ENCODE data around the gene ZSWIM9. TPM values are rescaled to one million over a fixed set of nuclear protein-coding genes. Genes with fewer than 3 reads are reported as not detected.
"Not testable (repeated sequence)": the region's sequence is repeated elsewhere in the genome, so short reads cannot be mapped to it uniquely, and the experiment has no call there.

ZSWIM9 gene
- total RNA-seq, 4 donors from 2014 or later: 1.6 to 8.4 (median 2.8) TPM

DNA sequence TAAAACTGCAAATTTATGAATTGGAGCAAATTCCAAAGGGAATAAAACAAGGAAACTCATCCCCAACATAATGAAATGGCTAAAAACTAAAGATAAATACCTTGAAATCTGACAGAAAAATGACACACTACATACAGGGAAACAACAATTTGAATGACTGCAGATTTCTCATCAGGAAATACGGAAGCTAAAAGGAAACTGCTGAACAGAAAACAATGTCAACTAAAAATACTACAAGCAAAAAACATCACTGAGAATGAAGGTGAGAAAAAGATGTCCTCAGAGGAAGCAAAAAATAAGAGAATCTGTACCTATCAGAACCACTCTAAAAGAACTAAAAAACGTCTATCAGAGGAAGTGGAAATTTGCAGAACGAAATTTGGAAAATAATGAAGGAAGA is 39.5 kb downstream of the ZSWIM9 start:
- Histone ChIP-seq H3K27me3 (no peaks in the 10 kb centered on the region), H3K4me1 (peaks cover 0 to under 1% of the 10 kb centered on the region in 2 donors), H3K27ac (peak overlapping the region in 1 of 4 donors; percentile 36), H3K36me3 (peaks cover 0 to 38% of the 10 kb centered on the region in 2 donors), H3K9me3 (no peaks in the 10 kb centered on the region), H3K4me3 (no peak overlapping the region)
- DNase-seq (no peak), ATAC-seq (no peak)
- intact Hi-C loops (cut with DNase I; ENCODE audit: low total_unique reads): no loop called here
- in situ Hi-C loops (cut with MboI; ENCODE audit: low sequenced_read_pairs in 4 of 4): no loop called here
- TF ChIP-seq POLR2A (IDR thresholded peaks at IDR 0.05): no peak
- TF ChIP-seq, protein P1, sequence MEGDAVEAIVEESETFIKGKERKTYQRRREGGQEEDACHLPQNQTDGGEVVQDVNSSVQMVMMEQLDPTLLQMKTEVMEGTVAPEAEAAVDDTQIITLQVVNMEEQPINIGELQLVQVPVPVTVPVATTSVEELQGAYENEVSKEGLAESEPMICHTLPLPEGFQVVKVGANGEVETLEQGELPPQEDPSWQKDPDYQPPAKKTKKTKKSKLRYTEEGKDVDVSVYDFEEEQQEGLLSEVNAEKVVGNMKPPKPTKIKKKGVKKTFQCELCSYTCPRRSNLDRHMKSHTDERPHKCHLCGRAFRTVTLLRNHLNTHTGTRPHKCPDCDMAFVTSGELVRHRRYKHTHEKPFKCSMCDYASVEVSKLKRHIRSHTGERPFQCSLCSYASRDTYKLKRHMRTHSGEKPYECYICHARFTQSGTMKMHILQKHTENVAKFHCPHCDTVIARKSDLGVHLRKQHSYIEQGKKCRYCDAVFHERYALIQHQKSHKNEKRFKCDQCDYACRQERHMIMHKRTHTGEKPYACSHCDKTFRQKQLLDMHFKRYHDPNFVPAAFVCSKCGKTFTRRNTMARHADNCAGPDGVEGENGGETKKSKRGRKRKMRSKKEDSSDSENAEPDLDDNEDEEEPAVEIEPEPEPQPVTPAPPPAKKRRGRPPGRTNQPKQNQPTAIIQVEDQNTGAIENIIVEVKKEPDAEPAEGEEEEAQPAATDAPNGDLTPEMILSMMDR (IDR thresholded peaks at IDR 0.05 in 4 of 5, conservative IDR thresholded peaks at IDR 0.05 in 1 of 5): no peak

DNA sequence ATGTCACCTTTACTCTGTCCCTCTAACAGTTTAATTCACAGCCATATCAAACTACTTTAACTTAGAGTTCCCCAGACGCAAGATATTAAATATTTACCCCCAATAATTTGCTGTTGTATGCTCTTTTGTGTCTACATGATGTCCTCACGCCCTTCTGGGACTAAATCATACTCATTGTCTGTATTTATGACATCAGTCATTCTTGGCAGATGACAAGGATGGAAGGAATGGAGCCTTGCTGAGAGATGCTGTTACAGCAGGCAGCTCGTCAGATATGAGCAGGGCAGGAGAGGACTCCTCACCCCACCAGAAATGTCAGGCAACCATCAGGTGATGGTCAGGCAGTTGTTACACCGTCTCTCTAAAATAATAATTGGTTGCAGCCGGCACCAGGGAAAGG is 43.5 kb downstream of the ZSWIM9 start:
- intact Hi-C loops (cut with DNase I; ENCODE audit: low total_unique reads): no loop called here
- no peak for ATAC-seq

DNA sequence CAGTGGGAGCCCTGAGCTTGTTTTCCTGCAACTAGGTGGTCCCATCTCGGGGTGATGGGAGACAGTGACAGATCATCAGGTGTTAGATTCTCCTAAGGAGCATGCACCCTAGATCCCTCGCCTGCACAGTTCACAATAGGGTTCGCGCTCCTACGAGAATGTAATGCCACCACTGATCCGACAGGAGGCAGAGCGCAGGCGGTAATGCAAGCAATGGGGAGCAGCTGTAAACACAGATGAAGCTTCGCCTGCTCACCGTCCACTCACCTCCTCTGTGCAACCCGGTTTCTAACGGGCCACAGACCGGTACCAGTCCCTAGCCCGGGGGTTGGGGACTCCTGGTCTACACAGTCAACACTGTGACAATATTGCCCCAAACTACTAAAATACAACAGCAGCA is 46.5 kb downstream of the ZSWIM9 start:
- Histone ChIP-seq H3K36me3 (peaks cover 0 to 33% of the 10 kb centered on the region in 2 donors), H3K27ac (no peak overlapping the region), H3K9me3 (no peaks in the 10 kb centered on the region), H3K4me1 (no peaks in the 10 kb centered on the region), H3K4me3 (no peak overlapping the region), H3K27me3 (no peaks in the 10 kb centered on the region)
- ATAC-seq (no peak), DNase-seq (no peak)
- intact Hi-C loops (cut with DNase I; ENCODE audit: low total_unique reads) (no loop called here), in situ Hi-C loops (cut with MboI; ENCODE audit: low sequenced_read_pairs in 4 of 4) (no loop called here)
- TF ChIP-seq, protein P1 (IDR thresholded peaks at IDR 0.05 in 4 of 5, conservative IDR thresholded peaks at IDR 0.05 in 1 of 5): no peak

More for the DNA sequence above, 43.5 kb downstream of the ZSWIM9 start:
- Histone ChIP-seq H3K36me3 (peaks cover 0 to 44% of the 10 kb centered on the region in 2 donors), H3K4me3 (no peak overlapping the region), H3K27me3 (no peaks in the 10 kb centered on the region), H3K27ac (no peak overlapping the region), H3K4me1 (no peaks in the 10 kb centered on the region), H3K9me3 (no peaks in the 10 kb centered on the region)
- no peak for DNase-seq
- TF ChIP-seq, protein P1 (IDR thresholded peaks at IDR 0.05 in 4 of 5, conservative IDR thresholded peaks at IDR 0.05 in 1 of 5): no peak
- TF ChIP-seq POLR2A (IDR thresholded peaks at IDR 0.05): no peak
- in situ Hi-C loops (cut with MboI; ENCODE audit: low sequenced_read_pairs in 4 of 4): no loop called here

DNA sequence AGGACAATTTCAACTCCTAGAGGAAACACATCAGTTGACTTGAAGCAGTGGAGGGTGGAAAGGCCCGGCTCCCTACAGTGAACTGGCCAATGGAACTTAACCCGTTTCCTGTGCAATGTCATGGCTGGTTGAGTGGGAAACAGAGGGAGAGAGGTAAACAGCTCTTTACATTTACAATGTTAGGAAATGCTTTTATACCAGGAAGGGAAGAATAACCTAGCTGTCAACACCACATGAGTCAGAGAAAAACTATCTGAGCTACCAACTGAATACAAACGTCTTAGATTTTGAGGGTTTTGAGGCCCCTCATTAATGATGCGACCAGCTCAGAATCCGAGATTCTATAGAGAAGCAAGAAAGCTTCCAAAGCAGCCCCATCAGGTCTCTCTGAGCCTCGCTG is 48.5 kb downstream of the ZSWIM9 start:
- Histone ChIP-seq H3K27me3 (no peaks in the 10 kb centered on the region), H3K36me3 (peaks cover 0 to 18% of the 10 kb centered on the region in 2 donors), H3K9me3 (no peaks in the 10 kb centered on the region), H3K4me3 (no peak overlapping the region), H3K27ac (no peak overlapping the region), H3K4me1 (no peaks in the 10 kb centered on the region)
- ATAC-seq (no peak), DNase-seq (no peak)
- intact Hi-C loops (cut with DNase I; ENCODE audit: low total_unique reads): no loop called here
- TF ChIP-seq, protein P1 (IDR thresholded peaks at IDR 0.05 in 4 of 5, conservative IDR thresholded peaks at IDR 0.05 in 1 of 5): no peak
- TF ChIP-seq POLR2A (IDR thresholded peaks at IDR 0.05): no peak
- in situ Hi-C loops (cut with MboI; ENCODE audit: low sequenced_read_pairs in 4 of 4): no loop called here

DNA sequence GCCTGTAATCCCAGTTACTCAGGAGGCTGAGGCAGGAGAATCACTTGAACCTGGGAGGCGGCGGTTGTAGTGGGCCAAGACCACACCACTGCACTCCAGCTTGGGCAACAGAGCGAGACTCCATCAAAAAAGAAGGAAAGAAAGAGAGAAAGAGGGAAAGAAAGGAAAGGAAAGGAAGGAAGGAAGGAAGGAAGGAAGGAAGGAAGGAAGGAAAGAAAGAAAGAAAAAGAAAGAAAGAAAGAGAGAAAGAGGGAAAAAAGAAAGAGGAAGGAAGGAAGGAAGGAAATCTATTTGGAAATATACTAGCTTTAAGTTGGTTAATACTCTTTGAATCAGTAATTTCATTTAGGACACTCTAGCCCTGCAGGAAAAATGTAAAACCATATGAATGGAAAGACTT is 50.3 kb downstream of the ZSWIM9 start:
- intact Hi-C loops (cut with DNase I; ENCODE audit: low total_unique reads); H3K4me1 ChIP-seq; DNase-seq; in situ Hi-C loops (cut with MboI; ENCODE audit: low sequenced_read_pairs in 4 of 4); H3K4me3 ChIP-seq; H3K27ac ChIP-seq; H3K9me3 ChIP-seq; H3K27me3 ChIP-seq; H3K36me3 ChIP-seq; ATAC-seq: not testable (repeated sequence)
